HepG2 (cell line): ENCODE results near the gene CDC42BPG. TPM values are rescaled to one million over a fixed set of nuclear protein-coding genes. Genes with fewer than 3 reads are reported as not detected.

Experiments used
- HMG20A ChIP-seq: IDR thresholded peaks from 2 replicates; pipeline ENCODE4 v1.6.1; 2016; ENCODE audit warnings: borderline replicate concordance
- IKZF4 ChIP-seq: sonication (generic); formaldehyde crosslinking; IDR thresholded peaks from 2 replicates; pipeline ENCODE4 v1.5.1; 2020; ENCODE audit warnings: borderline replicate concordance, mild to moderate bottlenecking, low read depth, missing genetic modification reagents; ENCODE audit errors: not compliant biosample characterization
- JDP2 ChIP-seq: sonication (generic); formaldehyde crosslinking; IDR thresholded peaks from 2 replicates; pipeline ENCODE4 v1.8.1; 2022; ENCODE audit warnings: missing genetic modification reagents, borderline replicate concordance
- NAIF1 ChIP-seq: sonication (generic); formaldehyde crosslinking; IDR thresholded peaks from 2 replicates; pipeline ENCODE4 v1.5.0; 2020; ENCODE audit warnings: mild to moderate bottlenecking, missing genetic modification reagents, borderline replicate concordance
- NR2C2 ChIP-seq: sonication (generic); formaldehyde crosslinking; IDR thresholded peaks from 2 replicates; pipeline ENCODE4 v1.4.0; 2020; ENCODE audit warnings: missing genetic modification reagents, mild to moderate bottlenecking, moderate library complexity, borderline replicate concordance
- SYNCRIP ChIP-seq: fragments of 200-400 bp; formaldehyde crosslinking; IDR thresholded peaks from 2 replicates; pipeline ENCODE4 v1.6.1; 2018; ENCODE audit warnings: mild to moderate bottlenecking, low read depth, low read length; ENCODE audit not compliant: insufficient read depth
- TRAFD1 ChIP-seq: sonication (generic); formaldehyde crosslinking; IDR thresholded peaks from 2 replicates; pipeline ENCODE4 v1.5.1; 2020; ENCODE audit warnings: missing genetic modification reagents, mild to moderate bottlenecking, borderline replicate concordance
- ZBTB8A ChIP-seq: sonication (generic); formaldehyde crosslinking; IDR thresholded peaks from 2 replicates; pipeline ENCODE4 v1.4.0; 2020; ENCODE audit warnings: mild to moderate bottlenecking, low read depth, missing genetic modification reagents, borderline replicate concordance
- ZFP62 ChIP-seq: sonication (generic); formaldehyde crosslinking; IDR thresholded peaks from 2 replicates; pipeline ENCODE4 v1.4.0; 2020; ENCODE audit warnings: missing genetic modification reagents
- ZFY ChIP-seq: sonication (generic); formaldehyde crosslinking; IDR thresholded peaks from 2 replicates; pipeline ENCODE4 v1.4.0; 2020; ENCODE audit warnings: missing genetic modification reagents
- ZNF224 ChIP-seq: sonication (generic); formaldehyde crosslinking; IDR thresholded peaks from 2 replicates; pipeline ENCODE4 v1.5.0; 2020; ENCODE audit warnings: mild to moderate bottlenecking, missing genetic modification reagents
- ZNF253 ChIP-seq: sonication (generic); formaldehyde crosslinking; IDR thresholded peaks from 2 replicates; pipeline ENCODE4 v1.8.0; 2022; ENCODE audit warnings: mild to moderate bottlenecking, missing genetic modification reagents, borderline replicate concordance
- ZNF354B ChIP-seq: sonication (generic); formaldehyde crosslinking; IDR thresholded peaks from 2 replicates; pipeline ENCODE4 v1.8.0; 2022; ENCODE audit warnings: mild to moderate bottlenecking, missing genetic modification reagents
- ZNF484 ChIP-seq: sonication (generic); formaldehyde crosslinking; IDR thresholded peaks from 2 replicates; pipeline ENCODE4 v1.5.1; 2020; ENCODE audit warnings: mild to moderate bottlenecking, low read depth, missing genetic modification reagents, borderline replicate concordance
- ZNF546 ChIP-seq: sonication (generic); formaldehyde crosslinking; conservative IDR thresholded peaks from 2 replicates; pipeline ENCODE4 v1.8.1; 2023; ENCODE audit warnings: mild to moderate bottlenecking, missing genetic modification reagents
- ZNF747 ChIP-seq: sonication (generic); formaldehyde crosslinking; IDR thresholded peaks from 2 replicates; pipeline ENCODE4 v1.8.1; 2023; ENCODE audit warnings: missing genetic modification reagents, mild to moderate bottlenecking, borderline replicate concordance
- ZSCAN29 ChIP-seq: sonication (generic); formaldehyde crosslinking; conservative IDR thresholded peaks from 2 replicates; pipeline ENCODE4 v1.4.0; 2020; ENCODE audit warnings: mild to moderate bottlenecking, missing genetic modification reagents
- ZSCAN31 ChIP-seq: sonication (generic); formaldehyde crosslinking; IDR thresholded peaks from 2 replicates; pipeline ENCODE4 v1.5.0; 2020; ENCODE audit warnings: low read depth, mild to moderate bottlenecking, missing genetic modification reagents
- polyA plus RNA-seq, 8 experiments: library from polyadenylated mRNA; depleted of rRNA in 3 of 8; stranded (reverse) in 7 of 8; unstranded in 1 of 8; fragments of >200 nt; fragmentation: Illumina TruSeq in 4 of 8; extraction: Trizol in 4 of 8; gene quantifications; 2 replicates each; pipeline versions ENCODE4 v1.2.1 to v1.2.3, GENCODE V29; 2011 to 2016; ENCODE audit warnings: low read depth in 4 of 8, missing spikeins in 1 of 8, mixed read lengths in 1 of 8; ENCODE audit not compliant: insufficient read depth in 1 of 8
- total RNA-seq, 5 experiments: library from RNA; depleted of rRNA; stranded (reverse); fragments of >200 nt; fragmentation: Illumina TruSeq; extraction: Trizol; gene quantifications; 2 replicates each; pipeline ENCODE4 v1.2.3, GENCODE V29; 2016; ENCODE audit warnings: low read depth in 1 of 5
- TF ChIP-seq, protein P1 (sequence below): sonication (generic); formaldehyde crosslinking; IDR thresholded peaks from 2 replicates; pipeline ENCODE4 v1.4.0; 2020; ENCODE audit warnings: mild to moderate bottlenecking, missing genetic modification reagents

CDC42BPG gene
- total and polyA plus RNA-seq, 2 of the 13 experiments (the other 11 are each of a cell fraction or from before 2014, with no cell fraction given) = 0.55 to 1.4 TPM

DNA sequence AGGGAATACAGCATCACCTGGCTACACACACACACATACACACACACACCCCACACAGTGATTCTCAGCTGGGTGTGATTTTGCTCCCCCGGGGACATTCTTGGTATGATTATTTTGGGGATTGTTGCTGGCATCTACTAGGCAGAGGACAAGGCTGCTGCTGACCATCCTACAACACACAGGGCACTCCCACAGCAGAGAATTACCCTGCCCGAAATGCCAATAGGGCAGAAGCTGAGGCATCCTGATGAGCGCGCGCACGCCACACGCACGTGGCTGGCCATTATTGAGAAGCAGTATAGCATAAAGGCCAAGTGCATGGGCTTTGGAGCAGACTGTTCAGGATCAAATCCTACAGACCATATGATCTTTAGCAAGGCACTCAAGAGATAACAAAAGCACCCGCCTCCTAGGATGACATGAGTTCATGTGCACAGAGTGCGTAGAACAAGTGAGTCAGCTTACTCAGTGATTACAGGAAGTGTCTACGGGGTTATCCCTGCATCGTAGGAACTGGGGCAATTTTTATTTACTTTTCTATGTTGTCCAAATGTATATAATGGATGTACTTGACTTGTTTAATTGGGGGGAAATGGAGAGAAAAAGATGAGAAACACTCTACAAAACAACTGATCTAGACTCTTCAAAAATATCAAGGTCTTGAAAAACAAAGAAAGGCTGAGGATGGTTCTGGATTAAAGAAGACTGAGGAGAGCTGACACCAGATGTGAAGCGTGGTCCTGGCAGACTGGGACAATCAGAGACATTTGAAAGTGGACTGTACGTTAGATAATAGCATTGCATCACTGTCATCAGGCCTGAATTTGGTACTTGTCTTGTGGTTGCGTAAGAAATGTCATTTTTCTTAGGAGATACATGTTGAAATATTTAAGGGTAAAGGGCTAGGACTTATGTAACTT is 41.2 kb upstream of the CDC42BPG start (continued):
- no peak for TF ChIP-seq ZSCAN31 (CRISPR knock-in tag)
- no peak for TF ChIP-seq ZNF546 (CRISPR knock-in tag)
- no peak for TF ChIP-seq ZNF253 (CRISPR knock-in tag)
- TF ChIP-seq NAIF1 = peak; percentile 56; the same call in 1 of the 2 replicates
- no peak for TF ChIP-seq ZNF484
- TF ChIP-seq HMG20A (CRISPR knock-in tag) = peak; percentile 40; the same call in 1 of the 2 replicates
- TF ChIP-seq ZFY (CRISPR knock-in tag) = no peak
- no peak for TF ChIP-seq SYNCRIP
- no peak for TF ChIP-seq ZBTB8A
- no peak for TF ChIP-seq IKZF4
- TF ChIP-seq ZNF224 (CRISPR knock-in tag) = no peak
- TF ChIP-seq JDP2 (CRISPR knock-in tag) = no peak
- TF ChIP-seq ZFP62 (CRISPR knock-in tag) = no peak
- TF ChIP-seq ZNF354B (CRISPR knock-in tag) = no peak
- peak; percentile 16; the same call in 1 of the 2 replicates for TF ChIP-seq NR2C2 (CRISPR knock-in tag)
- TF ChIP-seq ZSCAN29 (CRISPR knock-in tag) = no peak
- TF ChIP-seq ZNF747 = no peak
- TF ChIP-seq, protein P1, sequence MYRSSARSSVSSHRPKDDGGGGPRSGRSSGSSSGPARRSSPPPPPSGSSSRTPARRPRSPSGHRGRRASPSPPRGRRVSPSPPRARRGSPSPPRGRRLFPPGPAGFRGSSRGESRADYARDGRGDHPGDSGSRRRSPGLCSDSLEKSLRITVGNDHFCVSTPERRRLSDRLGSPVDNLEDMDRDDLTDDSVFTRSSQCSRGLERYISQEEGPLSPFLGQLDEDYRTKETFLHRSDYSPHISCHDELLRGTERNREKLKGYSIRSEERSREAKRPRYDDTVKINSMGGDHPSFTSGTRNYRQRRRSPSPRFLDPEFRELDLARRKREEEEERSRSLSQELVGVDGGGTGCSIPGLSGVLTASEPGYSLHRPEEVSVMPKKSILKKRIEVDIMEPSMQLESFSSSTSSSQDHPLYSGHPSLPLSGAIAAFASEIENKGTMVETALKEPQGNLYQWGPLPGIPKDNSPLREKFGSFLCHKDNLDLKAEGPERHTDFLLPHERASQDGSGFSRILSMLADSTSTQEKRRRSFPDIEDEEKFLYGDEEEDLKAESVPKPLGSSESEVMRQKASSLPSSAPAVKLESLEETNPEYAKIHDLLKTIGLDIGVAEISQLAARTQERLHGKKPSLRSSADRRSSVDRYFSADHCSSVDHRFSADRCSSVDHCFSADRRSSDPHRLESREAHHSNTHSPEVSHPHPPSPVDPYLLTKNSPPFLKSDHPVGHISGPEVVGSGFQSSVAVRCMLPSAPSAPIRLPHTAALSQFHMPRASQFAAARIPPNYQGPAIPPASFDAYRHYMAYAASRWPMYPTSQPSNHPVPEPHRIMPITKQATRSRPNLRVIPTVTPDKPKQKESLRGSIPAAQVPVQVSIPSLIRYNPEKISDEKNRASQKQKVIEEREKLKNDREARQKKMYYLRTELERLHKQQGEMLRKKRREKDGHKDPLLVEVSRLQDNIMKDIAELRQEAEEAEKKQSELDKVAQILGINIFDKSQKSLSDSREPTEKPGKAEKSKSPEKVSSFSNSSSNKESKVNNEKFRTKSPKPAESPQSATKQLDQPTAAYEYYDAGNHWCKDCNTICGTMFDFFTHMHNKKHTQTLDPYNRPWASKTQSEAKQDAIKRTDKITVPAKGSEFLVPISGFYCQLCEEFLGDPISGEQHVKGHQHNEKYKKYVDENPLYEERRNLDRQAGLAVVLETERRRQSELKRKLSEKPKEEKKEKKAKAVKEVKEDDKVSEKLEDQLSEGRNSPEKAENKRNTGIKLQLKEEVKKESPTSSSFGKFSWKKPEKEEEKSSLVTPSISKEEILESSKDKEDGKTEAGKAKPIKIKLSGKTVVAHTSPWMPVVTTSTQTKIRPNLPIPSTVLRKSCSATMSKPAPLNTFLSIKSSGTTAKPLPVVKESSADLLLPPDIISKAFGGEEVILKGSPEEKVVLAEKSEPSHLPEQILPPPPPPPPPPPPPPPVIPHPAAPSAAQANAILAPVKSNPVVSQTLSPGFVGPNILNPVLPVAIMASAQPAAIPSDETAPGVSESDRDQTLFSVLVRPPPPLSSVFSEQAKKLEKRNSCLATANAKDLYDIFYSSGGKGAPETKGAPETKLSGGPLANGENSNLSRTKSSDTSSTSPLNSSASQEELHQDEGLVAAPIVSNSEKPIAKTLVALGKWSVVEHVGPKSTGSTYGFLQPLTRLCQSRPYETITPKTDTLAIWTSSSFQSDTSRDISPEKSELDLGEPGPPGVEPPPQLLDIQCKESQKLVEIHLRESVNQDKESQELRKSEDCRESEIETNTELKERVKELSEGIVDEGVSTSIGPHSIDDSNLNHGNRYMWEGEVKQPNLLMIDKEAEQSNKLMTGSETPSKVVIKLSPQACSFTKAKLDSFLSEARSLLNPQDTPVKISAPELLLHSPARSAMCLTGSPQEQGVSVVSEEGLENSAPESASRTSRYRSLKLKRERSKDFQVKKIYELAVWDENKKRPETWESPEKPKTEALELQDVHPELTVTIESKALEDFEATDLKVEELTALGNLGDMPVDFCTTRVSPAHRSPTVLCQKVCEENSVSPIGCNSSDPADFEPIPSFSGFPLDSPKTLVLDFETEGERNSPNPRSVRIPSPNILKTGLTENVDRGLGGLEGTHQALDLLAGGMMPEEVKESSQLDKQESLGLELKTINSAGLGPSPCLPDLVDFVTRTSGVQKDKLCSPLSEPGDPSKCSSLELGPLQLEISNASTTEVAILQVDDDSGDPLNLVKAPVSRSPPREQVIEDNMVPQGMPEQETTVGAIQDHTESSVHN (CRISPR knock-in tag) = no peak
- TF ChIP-seq TRAFD1 (CRISPR knock-in tag) = no peak
